Measurements from ENCODE around the gene PTPRN2.
"Not testable (repeated sequence)": the region's sequence is repeated elsewhere in the genome, so short reads cannot be mapped to it uniquely, and the experiment has no call there.

The PTPRN2 gene

DNA sequence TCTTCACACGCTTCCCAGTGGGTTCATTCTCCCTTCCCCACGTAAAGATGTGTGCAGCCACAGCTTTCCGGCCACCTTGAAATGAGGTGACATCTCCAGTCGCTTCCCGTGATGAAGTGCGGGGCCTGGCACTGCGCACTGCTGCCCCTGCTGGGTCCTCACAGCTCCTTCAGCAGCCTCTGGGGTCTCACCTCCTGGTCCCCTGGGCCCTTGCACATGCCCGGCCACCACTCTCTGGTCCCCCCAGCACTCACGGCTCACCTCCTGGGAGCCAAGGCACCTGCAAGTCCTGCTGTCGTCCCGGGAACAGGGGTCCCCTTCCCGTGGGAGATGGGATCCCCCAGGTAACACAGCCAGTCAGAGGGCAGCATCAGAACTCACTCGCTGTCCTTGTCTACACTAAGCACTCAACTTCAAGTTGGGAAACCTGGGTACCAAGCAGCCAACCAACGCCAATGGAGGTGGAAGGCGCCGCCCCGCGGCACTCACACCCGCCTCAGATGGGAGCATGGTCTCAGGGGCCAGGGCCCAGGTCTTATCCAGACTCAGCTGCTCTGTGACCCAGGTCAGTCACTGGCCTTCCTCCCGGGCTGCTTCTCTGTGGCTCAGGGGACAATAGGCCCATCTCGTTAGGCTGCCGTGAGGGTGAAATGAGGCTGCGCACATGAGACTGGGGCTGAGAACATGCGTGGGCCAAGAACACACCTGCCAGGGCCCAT is 176.2 kb downstream of the PTPRN2 start:
- DNase-seq = no peak

DNA sequence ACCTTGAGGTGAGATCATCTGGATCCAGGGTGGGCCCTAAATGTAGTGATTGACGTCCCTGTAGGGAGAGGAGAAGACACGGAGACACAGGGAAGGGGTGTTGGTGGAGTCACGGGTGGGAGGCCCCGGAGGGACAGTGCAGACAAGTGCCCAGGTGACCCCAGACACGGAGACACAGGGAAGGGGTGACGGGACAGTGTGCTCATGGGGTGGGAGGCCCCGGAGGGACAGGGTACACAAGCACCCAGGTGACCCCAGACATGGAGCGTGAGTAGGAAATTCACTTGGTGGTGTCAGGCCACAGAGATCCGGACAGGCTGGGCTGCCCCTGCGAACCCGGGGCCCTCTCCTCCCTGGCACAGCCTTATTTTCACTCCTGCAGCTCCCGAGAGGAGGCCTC is 176.9 kb downstream of the PTPRN2 start:
- no peak for DNase-seq

DNA sequence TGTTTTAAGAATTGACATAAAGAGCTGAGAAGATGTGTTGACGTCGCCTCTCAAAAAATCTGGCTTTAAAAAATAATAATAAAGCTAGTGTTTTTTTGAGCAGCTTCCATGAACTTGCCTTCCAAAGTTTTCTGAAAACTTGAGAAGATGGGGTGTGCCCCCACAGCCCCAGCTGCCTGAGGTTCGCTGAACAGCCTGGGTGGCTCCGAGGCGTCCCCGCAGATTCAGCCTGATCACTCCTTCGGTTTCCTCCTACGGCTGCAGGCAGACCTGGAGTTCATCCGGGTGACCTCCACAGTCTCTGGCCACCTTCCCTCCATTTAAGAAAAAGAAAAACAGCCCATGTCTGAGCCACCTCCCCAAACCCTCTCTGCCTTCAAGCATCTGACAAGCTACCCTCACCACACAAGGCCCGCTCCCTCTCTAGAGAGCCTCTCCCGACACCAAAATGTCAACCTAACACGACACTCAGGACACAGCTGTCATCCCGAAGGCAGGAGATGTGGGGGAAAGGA is 177.8 kb downstream of the PTPRN2 start:
- no peak for DNase-seq

DNA sequence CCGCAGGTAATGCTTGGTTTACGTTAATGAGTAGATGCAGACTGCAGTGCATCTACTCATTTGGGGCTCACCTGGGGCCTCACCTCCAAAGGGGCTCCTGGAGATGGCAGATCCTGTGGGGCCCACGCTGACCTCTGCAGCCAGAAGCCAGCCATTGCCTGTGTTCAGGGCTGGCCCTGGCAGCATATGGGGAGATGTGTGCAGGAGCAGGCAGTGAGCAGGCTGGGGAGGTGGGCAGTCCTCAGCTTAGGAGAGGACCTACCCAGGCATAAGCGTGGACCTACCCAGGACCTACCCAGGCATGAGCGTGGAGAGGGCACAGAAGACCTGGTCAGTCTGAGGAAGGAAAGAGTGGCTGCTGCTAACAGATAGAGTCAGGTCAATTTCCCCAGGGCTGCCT is 178.5 kb downstream of the PTPRN2 start:
- DNase-seq = no peak

DNA sequence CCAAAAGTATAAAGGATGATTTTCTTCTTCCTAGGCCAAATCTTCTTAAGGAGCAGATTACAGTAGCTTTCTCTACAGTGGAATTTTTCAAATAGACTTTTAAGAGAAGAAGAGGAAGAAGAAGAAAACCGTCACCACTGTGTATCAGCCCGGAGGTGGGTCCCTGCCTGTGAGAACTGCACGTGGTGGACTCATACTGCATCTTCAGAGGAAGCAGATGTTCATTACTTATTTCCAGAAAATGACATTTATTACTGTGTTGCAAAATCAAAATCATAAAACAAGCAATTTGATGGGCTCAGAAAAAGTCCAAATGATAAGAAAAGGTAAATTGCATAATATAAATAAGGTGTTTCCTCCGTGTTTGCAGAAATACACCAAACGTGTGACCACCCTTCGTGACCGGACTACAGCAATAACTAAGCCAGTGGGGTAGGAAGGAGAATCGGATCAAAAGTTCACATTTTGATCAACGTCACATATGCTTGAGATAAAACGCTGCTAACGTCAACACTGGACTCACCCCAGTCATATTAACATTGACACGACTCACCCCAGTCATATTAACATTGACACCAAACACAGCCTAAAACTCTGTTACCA is 179.2 kb downstream of the PTPRN2 start:
- DNase-seq = no peak

DNA sequence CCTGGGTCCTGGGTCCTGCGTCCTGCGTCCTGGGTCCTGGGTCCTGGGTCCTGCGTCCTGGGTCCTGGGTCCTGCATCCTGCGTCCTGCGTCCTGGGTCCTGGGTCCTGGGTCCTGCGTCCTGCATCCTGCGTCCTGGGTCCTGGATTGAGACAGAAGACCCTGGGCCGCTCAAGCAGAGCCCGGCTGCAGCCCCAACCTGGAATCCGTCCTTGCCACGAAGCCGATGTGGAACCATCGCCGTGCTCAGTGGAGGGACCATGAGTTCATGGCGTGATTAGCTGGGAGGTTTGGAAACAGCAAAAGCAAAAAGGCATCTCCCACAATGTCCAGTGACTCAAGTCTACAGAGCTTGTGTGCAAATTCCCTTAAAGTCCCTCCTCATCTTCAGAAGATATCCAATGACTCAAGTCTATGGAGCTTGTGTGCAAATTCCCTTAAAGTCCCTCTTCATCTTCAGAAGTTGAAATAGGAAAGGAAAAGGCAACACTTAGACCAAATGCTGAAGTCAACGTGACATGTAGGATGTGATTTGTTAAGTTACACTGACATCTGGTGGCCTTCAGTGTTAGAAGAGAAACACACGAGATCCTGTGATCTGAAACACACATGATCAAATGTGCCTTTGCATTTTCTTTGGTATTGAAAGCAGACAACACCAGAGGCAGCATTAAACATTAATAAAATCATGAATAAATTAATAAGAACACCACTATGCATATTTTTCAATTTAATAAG is 179.9 kb downstream of the PTPRN2 start:
- peak; percentile 14 for DNase-seq

DNA sequence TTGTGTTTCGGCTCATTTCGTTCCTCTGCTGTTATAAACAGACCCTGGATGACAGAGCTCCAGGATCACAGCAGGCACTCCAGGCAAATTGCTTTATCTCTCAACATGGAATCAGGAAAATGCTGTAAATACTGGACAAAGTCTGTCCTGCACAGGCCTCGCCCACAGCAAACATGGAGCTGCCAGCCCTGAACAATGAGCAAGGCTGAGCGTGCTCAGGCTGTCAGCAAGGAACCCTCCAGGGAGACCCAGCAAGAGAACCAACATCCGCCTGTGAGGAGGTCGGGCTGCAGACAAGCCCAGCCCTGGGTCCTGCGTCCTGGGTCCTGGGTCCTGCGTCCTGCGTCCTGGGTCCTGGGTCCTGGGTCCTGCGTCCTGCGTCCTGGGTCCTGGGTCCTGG is 180.8 kb downstream of the PTPRN2 start:
- DNase-seq = no peak

DNA sequence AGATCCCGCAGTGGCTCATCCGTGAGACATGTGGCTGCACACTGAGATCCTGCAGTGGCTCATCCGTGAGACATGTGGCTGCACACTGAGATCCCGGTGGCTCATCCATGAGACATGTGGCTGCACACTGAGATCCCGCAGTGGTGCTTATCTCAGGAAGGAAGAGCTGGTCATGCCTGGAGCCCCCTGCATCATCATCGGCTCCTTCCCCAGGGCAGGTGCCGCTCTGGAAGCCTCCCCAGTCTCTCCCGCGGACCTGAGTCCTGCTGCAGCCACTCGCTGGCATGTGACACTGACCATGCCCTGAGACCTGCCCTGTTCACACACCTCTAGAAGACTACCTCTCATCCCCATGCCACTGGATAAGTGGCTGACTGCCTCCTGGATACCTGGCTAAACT is 181.3 kb downstream of the PTPRN2 start:
- no peak for DNase-seq

DNA sequence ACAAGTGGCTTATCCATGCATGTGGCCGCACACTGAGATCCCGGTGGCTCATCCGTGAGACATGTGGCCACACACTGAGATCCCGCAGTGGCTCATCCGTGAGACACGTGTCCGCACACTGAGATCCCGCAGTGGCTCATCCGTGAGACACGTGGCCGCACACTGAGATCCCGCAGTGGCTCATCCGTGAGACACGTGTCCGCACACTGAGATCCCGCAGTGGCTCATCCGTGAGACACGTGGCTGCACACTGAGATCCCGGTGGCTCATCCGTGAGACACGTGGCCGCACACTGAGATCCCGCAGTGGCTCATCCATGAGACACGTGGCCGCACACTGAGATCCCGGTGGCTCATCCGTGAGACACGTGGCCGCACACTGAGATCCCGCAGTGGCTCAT is 181.9 kb downstream of the PTPRN2 start:
- not testable (repeated sequence) for DNase-seq

DNA sequence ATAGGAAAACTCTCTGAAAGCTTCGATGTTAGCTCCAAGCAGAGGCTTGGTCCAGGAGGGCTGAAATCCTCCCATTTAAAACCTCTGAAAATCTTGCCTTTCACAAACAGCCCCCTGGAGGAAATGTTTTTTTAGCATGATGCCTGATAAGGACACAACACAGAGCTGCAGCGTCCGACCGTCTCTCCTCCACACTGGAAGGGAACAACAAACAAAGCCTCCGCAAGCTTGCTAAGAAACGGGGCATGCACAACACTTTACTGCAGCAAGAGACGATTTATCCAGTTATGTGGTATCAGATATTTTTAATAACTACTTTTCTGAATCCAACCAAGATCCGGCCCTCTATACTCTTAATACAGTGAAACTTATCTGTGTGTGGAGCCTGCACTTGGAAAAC is 182.3 kb downstream of the PTPRN2 start:
- DNase-seq = no peak

DNA sequence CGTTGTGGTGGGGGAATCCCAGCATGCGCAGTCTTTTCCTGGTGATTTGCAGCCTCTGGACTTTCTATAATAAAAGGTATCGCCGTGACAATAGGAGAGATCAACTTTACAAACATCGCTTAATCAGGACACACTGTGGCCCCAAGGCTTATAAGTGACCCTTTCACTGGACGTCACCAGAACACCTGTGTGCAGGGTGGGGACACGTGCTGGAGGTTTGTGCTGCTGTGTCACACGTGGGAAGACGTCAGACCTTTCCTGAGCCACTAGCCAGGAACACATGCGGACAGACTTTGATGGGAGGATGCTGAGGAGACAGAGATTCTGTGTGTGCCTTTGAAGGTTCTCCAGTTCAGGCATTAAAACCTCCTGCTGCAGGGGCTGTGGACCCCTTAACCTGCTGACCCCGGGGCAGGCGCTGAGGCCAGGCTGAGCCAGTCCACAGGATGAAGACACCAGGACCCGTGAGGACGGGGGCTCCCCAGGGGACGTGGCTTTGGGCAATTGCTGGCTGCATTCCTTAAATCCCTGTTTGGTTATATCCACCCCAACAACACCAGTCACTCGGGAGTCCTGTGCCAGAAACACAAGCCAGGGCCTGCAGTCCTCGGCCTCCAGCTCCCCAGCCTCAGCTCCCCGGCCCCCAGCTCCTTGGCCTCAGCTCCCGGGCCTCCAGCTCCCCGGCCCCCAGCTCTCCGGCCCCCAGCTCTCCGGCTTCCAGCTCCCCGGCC is 183.4 kb downstream of the PTPRN2 start:
- no peak for DNase-seq

DNA sequence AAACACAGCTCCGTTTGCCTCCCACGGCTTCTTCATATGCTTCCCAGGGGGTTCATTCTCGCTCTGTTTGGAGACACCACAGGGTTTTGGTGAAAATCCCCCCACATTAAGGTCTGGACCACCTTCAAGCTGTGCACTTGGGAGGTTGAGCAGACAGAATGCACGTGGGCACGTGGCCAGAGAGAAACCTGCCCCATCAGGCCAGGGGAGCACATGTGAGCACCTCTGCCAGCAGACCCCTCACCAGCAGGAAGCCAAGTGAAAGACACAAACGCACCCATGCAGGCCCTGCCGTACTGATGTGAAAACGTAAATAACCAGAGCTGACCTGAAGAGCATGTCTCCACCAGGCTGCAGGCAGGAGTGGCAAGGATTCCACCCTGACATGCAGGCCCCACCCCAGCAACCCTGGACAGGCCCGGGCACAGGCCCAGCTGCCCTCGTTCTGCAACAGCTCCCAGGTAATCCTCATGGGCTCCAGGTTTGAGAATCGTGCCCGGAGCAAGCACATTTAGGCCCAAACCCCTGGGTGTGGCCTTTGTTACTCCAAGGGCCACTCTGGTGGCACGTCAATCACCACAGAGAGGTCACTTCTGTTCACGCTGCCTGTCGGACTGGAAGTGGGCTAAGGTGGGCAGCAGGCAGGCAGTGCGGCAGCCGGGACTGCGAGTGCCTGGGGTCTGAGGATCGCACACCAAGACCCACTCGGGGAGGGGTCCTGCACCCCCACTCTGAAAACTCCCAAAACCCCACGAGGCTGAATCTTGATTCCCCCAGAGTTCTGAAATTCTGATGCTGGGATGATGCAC is 184.4 kb downstream of the PTPRN2 start:
- DNase-seq = no peak

DNA sequence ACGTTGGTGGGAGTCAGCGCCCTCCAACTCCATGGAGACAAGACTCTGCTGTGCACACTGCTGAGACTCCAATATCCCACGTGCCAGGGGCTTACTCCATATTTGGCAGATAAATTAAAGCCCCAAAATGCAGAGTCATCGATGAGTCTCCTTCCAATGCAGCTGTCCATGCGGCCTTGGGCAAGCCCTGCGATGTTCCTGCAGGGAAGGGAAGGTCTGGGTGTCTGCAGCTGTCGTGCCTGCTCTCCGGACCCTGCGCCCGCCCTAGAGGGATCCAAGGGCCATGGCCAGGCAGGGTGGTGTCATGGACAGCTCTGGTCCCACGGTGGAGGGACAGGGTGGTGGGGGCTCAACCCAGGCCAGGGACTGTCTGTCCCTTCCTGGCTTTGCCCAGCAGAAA is 185.2 kb downstream of the PTPRN2 start:
- DNase-seq = no peak

DNA sequence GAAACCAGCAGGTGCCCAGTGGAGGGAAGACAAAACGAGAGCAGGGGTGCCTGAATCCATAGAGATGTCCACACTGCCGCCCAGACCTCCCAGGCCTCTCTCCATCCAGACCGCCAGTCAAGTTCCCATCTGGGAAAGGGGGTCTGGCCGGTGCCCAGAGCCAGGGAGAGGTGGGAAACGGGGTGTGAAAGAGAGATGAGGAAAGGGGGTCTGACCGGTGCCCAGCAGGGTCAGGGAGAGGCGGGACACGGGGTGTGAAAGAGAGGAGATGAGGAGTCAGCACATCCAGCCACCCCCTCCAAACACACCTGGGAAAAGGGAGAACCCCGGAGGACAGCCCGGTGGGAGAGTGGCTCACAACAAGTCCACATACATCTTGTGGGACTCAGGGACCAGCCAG is 185.8 kb downstream of the PTPRN2 start:
- DNase-seq = no peak

DNA sequence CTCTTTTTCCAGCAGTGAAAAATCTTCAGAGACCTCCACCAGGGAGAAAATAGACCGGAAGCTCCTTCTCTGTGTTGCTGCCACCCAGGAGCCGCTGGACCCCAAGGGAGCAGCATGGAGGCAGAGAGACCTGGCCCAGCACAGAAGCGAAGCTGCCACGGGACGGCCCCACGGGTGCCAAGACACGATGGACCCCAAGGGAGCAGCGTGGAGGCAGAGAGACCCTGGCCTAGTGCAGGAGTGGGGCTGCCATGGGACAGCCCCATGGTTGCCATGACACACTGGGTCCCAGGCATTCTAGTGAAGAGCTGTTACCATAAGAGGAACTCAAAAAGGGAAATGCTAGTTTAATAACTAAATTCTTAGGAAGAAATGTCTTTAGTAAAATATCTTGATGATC is 186.3 kb downstream of the PTPRN2 start:
- no peak for DNase-seq

DNA sequence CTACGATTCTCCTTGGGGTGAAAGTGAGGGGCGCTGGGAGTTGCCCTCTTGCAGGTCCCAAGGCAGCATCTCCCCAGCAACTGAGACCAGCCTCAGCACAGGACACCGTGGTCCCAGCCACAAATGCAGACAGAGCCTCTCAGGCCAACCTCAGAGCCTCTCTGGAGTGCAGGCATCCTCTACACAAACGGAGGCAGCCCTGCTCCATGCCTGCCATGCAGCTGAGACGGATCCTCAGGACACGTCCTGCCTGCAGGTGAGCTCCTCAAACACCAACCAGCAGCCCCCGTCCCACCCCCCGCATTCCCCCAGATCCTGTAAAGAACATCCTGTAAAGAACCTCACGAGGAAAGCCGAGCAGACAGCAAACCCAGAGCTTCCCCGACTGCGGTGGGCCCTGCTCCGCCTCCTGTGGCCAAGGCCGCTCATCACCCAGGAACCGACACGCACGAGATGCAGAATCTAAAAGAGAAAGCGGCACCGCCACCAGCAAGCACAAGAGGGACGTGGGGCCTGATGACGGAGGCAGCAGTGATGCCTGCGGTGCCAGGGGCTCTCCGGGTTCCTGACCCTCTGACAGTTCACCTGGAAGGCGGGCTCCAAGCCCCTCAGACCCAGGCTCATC is 186.9 kb downstream of the PTPRN2 start:
- no peak for DNase-seq

DNA sequence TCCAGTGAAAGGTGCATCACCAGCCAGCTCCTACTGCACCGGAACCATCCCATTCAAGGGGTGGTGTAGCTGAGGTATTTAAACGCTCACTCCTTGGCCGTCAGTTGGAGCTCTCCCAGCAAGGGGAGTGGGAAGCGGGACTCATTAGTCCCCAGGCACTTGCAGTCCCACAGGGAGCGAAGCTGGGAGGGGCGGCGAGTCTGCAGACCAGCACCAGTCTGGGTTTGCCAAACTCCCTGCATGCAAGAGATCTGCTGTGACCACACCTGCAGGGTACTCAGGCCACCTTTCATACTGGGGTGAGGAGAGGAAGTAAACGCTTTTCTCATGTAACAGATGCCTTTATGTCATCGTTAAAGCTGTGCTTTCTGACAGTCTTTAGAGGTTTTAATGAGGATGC is 187.9 kb downstream of the PTPRN2 start:
- DNase-seq = no peak

DNA sequence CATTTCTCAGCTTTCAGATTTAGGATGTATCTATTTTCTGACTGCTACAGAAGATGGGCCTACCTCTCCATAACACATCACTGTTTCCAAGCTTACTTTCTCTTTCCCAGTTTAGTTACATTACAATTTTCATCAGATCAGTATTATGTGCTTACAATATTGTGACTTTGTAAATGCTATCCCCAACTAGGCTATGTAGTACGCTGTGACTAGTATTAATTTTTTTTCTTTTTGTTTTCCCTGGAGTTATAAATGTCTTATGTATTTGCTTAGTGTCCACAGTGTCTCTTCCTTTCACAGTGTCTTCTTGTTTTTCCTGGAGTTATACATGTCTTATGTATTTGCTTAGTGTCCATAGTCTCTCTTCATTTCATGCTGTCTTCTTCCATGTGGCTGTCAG is 188.9 kb downstream of the PTPRN2 start:
- DNase-seq = no peak

DNA sequence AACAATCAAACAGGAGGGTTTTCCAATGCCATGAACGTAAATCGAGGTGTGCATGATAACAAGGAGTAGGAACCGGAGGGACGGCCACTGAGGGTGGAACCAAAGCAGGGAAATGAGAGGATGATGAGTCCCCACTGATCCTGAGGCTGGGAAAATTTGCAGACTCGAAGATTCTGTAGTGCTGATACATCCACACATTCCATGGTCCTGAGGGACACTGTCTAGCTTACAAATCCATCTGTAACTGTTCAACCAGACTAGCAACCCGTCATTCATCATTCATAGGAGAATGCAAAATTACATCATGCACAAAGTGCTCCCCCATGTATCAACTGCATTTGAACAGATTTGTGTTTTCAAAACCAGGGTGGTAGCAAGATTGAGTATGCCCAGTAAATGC is 189.7 kb downstream of the PTPRN2 start:
- no peak for DNase-seq

DNA sequence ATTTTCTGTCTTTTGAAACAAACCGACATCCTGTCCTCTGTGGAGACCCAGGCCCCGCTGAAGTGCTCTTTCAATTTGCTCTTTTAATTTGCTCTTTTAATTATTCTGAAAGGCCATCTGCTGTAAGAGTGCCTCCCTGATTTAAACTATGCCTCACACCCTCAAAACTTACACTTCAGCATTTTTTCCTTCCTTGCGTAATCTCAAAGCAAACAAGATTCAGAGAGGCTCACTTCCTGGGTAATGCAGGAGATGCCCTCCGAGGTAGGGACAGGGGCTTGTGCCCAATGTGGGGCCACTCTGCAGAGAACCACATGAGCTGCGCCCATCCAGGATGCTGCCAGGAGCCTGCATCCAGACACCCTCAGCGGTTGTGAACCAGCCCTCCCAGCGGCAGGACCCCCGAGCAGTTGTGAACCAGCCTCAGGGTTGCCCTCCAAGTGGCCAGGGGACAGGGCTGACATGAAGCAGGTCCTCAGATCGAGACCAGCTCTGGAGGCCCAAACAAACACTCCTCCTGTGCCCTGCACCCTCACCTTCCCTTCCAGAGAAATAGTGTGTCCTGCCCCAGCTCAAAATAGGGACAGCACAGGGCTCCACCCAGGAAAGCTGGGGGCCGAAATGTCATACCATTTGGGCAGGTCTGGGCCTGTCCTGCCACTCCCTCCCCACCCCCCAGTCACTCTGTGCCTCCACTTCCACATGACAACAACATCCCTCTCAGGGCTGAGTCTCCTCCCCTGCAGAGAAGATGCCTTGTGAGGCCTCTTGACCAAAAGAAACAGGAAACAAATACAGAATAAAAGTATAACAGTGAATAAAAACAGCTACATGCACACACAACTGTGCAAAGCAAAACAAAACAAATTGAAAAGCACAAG is 190.4 kb downstream of the PTPRN2 start:
- DNase-seq = no peak

DNA sequence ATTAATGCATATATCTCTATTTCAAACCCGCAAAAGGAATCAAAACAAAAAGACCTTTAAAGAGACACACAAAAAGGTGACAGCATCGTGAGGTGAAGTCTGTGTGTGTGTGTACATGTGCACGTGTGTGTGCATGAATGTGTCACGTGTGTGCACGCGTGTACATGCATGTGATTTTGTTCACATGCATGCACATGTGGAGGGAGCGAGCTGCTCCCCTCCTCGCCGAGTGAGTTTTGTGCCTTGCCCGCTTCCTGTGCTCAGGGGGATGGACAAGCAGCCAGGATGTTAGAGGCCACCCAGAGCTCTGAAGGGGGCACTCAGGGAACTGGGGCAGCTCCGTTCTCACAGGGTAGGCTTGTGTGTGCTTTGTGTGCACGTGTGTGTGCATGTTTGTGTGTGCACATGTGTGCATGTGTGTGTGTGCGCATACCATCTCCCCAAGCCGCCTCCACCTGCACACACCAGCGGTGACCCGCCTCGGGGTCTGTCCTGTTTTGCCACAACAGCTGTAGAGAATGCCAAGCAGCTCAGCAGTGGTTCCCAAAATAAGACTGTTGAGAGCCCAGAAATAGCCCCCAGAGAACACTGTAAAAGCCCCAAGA is 191.2 kb downstream of the PTPRN2 start:
- no peak for DNase-seq
